Measurements from ENCODE around the gene PMM1. TPM values are rescaled to one million over a fixed set of nuclear protein-coding genes. Genes with fewer than 3 reads are reported as not detected.

Gene PMM1
- total RNA-seq, 4 donors from 2014 or later = 11.6 to 23.3 (median 16.5) TPM

DNA sequence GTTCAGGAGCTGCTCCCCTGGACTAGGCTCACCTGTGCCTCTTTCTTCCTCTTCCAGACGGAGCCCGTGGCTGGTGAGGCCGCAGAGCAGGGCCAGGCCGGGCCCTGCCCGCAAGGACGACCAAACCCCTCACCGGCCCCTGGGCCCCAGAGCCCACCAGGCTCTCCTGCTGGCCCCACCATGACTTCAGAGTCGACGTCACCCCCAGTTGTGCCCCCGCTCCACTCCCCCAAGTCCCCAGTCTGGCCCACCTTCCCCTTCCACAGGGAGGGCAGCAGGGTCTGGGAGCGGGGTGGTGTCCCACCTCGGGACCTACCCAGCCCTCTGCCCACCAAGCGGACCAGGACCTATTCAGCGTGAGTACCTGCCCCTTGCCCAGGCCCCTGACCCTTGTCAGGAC lies 17.9 kb downstream of the PMM1 start:
- TF ChIP-seq, protein P1, sequence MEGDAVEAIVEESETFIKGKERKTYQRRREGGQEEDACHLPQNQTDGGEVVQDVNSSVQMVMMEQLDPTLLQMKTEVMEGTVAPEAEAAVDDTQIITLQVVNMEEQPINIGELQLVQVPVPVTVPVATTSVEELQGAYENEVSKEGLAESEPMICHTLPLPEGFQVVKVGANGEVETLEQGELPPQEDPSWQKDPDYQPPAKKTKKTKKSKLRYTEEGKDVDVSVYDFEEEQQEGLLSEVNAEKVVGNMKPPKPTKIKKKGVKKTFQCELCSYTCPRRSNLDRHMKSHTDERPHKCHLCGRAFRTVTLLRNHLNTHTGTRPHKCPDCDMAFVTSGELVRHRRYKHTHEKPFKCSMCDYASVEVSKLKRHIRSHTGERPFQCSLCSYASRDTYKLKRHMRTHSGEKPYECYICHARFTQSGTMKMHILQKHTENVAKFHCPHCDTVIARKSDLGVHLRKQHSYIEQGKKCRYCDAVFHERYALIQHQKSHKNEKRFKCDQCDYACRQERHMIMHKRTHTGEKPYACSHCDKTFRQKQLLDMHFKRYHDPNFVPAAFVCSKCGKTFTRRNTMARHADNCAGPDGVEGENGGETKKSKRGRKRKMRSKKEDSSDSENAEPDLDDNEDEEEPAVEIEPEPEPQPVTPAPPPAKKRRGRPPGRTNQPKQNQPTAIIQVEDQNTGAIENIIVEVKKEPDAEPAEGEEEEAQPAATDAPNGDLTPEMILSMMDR (IDR thresholded peaks at IDR 0.05 in 4 of 5, conservative IDR thresholded peaks at IDR 0.05 in 1 of 5) = no peak
- no peak for TF ChIP-seq POLR2A (IDR thresholded peaks at IDR 0.05)
- no peaks in the 10 kb centered on the region for H3K27me3 ChIP-seq
- ATAC-seq = no peak
- H3K36me3 ChIP-seq = no peaks in the 10 kb centered on the region
- DNase-seq = no peak
- in situ Hi-C loops (cut with MboI; ENCODE audit: low sequenced_read_pairs in 4 of 4) = no loop called here
- intact Hi-C loops (cut with DNase I; ENCODE audit: low total_unique reads) = no loop called here
- H3K4me3 ChIP-seq = no peak overlapping the region
- no peak overlapping the region for H3K27ac ChIP-seq
- H3K9me3 ChIP-seq = no peaks in the 10 kb centered on the region
- H3K4me1 ChIP-seq = no peaks in the 10 kb centered on the region

- Histone ChIP-seq H3K27me3 (no peaks in the 10 kb centered on the region), H3K4me1 (peaks cover 0 to 5% of the 10 kb centered on the region in 2 donors), H3K36me3 (no peaks in the 10 kb centered on the region), H3K4me3 (no peak overlapping the region), H3K9me3 (no peaks in the 10 kb centered on the region), H3K27ac (no peak overlapping the region)
- intact Hi-C loops (cut with DNase I; ENCODE audit: low total_unique reads) (no loop called here), in situ Hi-C loops (cut with MboI; ENCODE audit: low sequenced_read_pairs in 4 of 4) (no loop called here)
- DNase-seq (no peak), ATAC-seq (no peak)
- TF ChIP-seq POLR2A (IDR thresholded peaks at IDR 0.05) = no peak
- TF ChIP-seq, protein P1 (IDR thresholded peaks at IDR 0.05 in 4 of 5, conservative IDR thresholded peaks at IDR 0.05 in 1 of 5) = no peak
Observed at GRCh38 chr22:41570221-41570620, 19.4 kb downstream of the PMM1 start.

- in situ Hi-C loops (cut with MboI; ENCODE audit: low sequenced_read_pairs in 4 of 4) (no loop called here), intact Hi-C loops (cut with DNase I; ENCODE audit: low total_unique reads) (no loop called here)
- no peaks in the 10 kb centered on the region for H3K27me3 ChIP-seq
- H3K27ac ChIP-seq = no peak overlapping the region
- H3K4me1 ChIP-seq = peaks cover 0 to 6% of the 10 kb centered on the region in 2 donors
- DNase-seq = no peak
- no peak overlapping the region for H3K4me3 ChIP-seq
- TF ChIP-seq, protein P1 (IDR thresholded peaks at IDR 0.05 in 4 of 5, conservative IDR thresholded peaks at IDR 0.05 in 1 of 5) = no peak
- no peak for TF ChIP-seq POLR2A (IDR thresholded peaks at IDR 0.05)
- H3K36me3 ChIP-seq = no peaks in the 10 kb centered on the region
- no peak for ATAC-seq
- H3K9me3 ChIP-seq = no peaks in the 10 kb centered on the region
Observed at GRCh38 chr22:41568811-41569210, 20.8 kb downstream of the PMM1 start.

DNA sequence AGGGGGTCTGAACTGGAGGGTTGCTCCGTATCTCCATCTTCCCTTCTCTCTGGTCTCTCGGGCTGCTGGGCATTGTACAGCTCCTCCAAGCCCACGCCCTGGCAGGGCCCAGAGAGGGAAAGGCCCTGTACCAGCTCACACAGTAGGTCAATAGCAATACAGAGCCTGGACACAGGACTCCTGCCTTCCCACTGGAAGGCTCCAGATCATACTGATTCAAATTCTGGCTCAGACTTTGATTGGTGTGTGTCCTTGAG lies 22.2 kb downstream of the PMM1 start:
- TF ChIP-seq POLR2A (IDR thresholded peaks at IDR 0.05) = no peak
- TF ChIP-seq, protein P1 (IDR thresholded peaks at IDR 0.05 in 4 of 5, conservative IDR thresholded peaks at IDR 0.05 in 1 of 5) = no peak
- Histone ChIP-seq H3K36me3 (no peaks in the 10 kb centered on the region), H3K27me3 (no peaks in the 10 kb centered on the region), H3K27ac (peak overlapping the region in 1 of 4 donors; percentile 10), H3K4me1 (peaks cover 0 to 6% of the 10 kb centered on the region in 2 donors), H3K4me3 (no peak overlapping the region), H3K9me3 (no peaks in the 10 kb centered on the region)
- DNase-seq (no peak), ATAC-seq (no peak)
- in situ Hi-C loops (cut with MboI; ENCODE audit: low sequenced_read_pairs in 4 of 4) (no loop called here), intact Hi-C loops (cut with DNase I; ENCODE audit: low total_unique reads) (no loop called here)

GRCh38 chr22:41565403-41566054 lies 24.1 kb downstream of the PMM1 start:
- Histone ChIP-seq H3K27me3 (no peaks in the 10 kb centered on the region), H3K4me1 (peaks cover 0 to 6% of the 10 kb centered on the region in 2 donors), H3K27ac (peak overlapping the region in 3 of 4 donors; percentile 22 to 50 (median 43)), H3K9me3 (no peaks in the 10 kb centered on the region), H3K4me3 (no peak overlapping the region), H3K36me3 (no peaks in the 10 kb centered on the region)
- TF ChIP-seq, protein P1 (IDR thresholded peaks at IDR 0.05 in 4 of 5, conservative IDR thresholded peaks at IDR 0.05 in 1 of 5) = no peak
- no peak for TF ChIP-seq POLR2A (IDR thresholded peaks at IDR 0.05)
- DNase-seq (peak; percentile 15 to 34), ATAC-seq (peak; percentile 62 to 77)
- intact Hi-C loops (cut with DNase I; ENCODE audit: low total_unique reads) = no loop called here
- in situ Hi-C loops (cut with MboI; ENCODE audit: low sequenced_read_pairs in 4 of 4) = no loop called here

All from gastrocnemius medialis (tissue), 4 donors.